ENCODE measurements around the gene OTC.

GRCh38 chrX:38357747-38358673 lies 5.6 kb downstream of the OTC start:
- TF ChIP-seq CTCF (IDR thresholded peaks at IDR 0.05): no peak
- no peak for TF ChIP-seq ZFX (IDR thresholded peaks at IDR 0.05; ENCODE audit: borderline replicate concordance)

Data from 22Rv1 (cell line).